Osteoblast (primary cell): ENCODE results near the gene DCDC1. TPM values are rescaled to one million over a fixed set of nuclear protein-coding genes. Genes with fewer than 3 reads are reported as not detected.

ENCODE experiments used
- DNase-seq: peaks from one replicate; pipeline ENCODE4 v3.0.0; 2011; ENCODE audit warnings: low spot score, mixed read lengths; ENCODE audit not compliant: insufficient read length; ENCODE audit errors: missing footprints
- H2AFZ ChIP-seq: 2 replicates; pipeline ENCODE4 v1.6.0; 2011; ENCODE audit warnings: mild to moderate bottlenecking, low read length
- H3K27ac ChIP-seq: 2 replicates; pipeline ENCODE4 v1.5.1; 2011; ENCODE audit warnings: mild to moderate bottlenecking, low read depth, low read length, moderate library complexity
- H3K27me3 ChIP-seq: 2 replicates; pipeline ENCODE4 v1.6.0; 2012; ENCODE audit warnings: mild to moderate bottlenecking, control low read depth, inconsistent platforms, low read length, moderate library complexity; ENCODE audit not compliant: insufficient read depth
- H3K36me3 ChIP-seq: 2 replicates; pipeline ENCODE4 v1.5.1; 2011; ENCODE audit warnings: mild to moderate bottlenecking, low read length, control low read depth, moderate library complexity; ENCODE audit not compliant: insufficient read depth
- H3K4me1 ChIP-seq: 2 replicates; pipeline ENCODE4 v1.5.1; 2011; ENCODE audit warnings: mild to moderate bottlenecking, low read length, control low read depth, moderate library complexity; ENCODE audit not compliant: insufficient read depth
- H3K4me2 ChIP-seq: 2 replicates; pipeline ENCODE4 v1.6.0; 2011; ENCODE audit warnings: mild to moderate bottlenecking, low read length; ENCODE audit not compliant: insufficient read depth
- H3K4me3 ChIP-seq: fragments of 200-600 bp; sonication (generic); 3 replicates; pipeline ENCODE4 v1.5.1; 2012; ENCODE audit warnings: mild to moderate bottlenecking, low read length, inconsistent platforms; ENCODE audit not compliant: insufficient read depth
- H3K79me2 ChIP-seq: 2 replicates; pipeline ENCODE4 v1.6.0; 2012; ENCODE audit warnings: mild to moderate bottlenecking, low read length, control low read depth, inconsistent platforms; ENCODE audit not compliant: insufficient read depth
- H3K9me3 ChIP-seq: 2 replicates; pipeline ENCODE4 v1.5.1; 2011; ENCODE audit warnings: low read depth, low read length, control low read depth
- H4K20me1 ChIP-seq: 2 replicates; pipeline ENCODE4 v1.6.0; 2012; ENCODE audit warnings: mild to moderate bottlenecking, low read length, control low read depth; ENCODE audit not compliant: insufficient read depth
- total RNA-seq: library from RNA; depleted of rRNA; stranded (reverse); fragments of >200 nt; gene quantifications from 2 replicates; pipeline ENCODE4 v1.2.3, GENCODE V29; 2012
- TF ChIP-seq, protein P1 (sequence below): IDR thresholded peaks from 2 replicates; pipeline ENCODE4 v1.5.1; 2011; ENCODE audit warnings: mild to moderate bottlenecking, low read depth, low read length, moderate library complexity; ENCODE audit errors: extremely low read depth

DCDC1 gene
- total RNA-seq, 1 donor: 1.1 TPM

- Histone ChIP-seq H3K36me3 (no peaks in the 10 kb centered on the region), H3K27ac (no peak overlapping the region), H4K20me1 (no peaks in the 10 kb centered on the region), H3K9me3 (no peaks in the 10 kb centered on the region), H3K4me1 (no peaks in the 10 kb centered on the region), H3K27me3 (no peaks in the 10 kb centered on the region), H3K79me2 (no peaks in the 10 kb centered on the region), H3K4me2 (no peak overlapping the region), H3K4me3 (no peak overlapping the region), H2AFZ (no peak overlapping the region)
- DNase-seq: no peak
- TF ChIP-seq, protein P1, sequence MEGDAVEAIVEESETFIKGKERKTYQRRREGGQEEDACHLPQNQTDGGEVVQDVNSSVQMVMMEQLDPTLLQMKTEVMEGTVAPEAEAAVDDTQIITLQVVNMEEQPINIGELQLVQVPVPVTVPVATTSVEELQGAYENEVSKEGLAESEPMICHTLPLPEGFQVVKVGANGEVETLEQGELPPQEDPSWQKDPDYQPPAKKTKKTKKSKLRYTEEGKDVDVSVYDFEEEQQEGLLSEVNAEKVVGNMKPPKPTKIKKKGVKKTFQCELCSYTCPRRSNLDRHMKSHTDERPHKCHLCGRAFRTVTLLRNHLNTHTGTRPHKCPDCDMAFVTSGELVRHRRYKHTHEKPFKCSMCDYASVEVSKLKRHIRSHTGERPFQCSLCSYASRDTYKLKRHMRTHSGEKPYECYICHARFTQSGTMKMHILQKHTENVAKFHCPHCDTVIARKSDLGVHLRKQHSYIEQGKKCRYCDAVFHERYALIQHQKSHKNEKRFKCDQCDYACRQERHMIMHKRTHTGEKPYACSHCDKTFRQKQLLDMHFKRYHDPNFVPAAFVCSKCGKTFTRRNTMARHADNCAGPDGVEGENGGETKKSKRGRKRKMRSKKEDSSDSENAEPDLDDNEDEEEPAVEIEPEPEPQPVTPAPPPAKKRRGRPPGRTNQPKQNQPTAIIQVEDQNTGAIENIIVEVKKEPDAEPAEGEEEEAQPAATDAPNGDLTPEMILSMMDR: no peak
Observed at GRCh38 chr11:31114442-31114841, 255.1 kb downstream of the DCDC1 start.

- DNase-seq: no peak
- Histone ChIP-seq H3K27ac (no peak overlapping the region), H3K36me3 (no peaks in the 10 kb centered on the region), H4K20me1 (no peaks in the 10 kb centered on the region), H2AFZ (no peak overlapping the region), H3K27me3 (no peaks in the 10 kb centered on the region), H3K9me3 (no peaks in the 10 kb centered on the region), H3K4me2 (no peak overlapping the region), H3K4me3 (no peak overlapping the region), H3K79me2 (no peaks in the 10 kb centered on the region), H3K4me1 (no peaks in the 10 kb centered on the region)
- TF ChIP-seq, protein P1: no peak
Observed at GRCh38 chr11:31110830-31111229, 258.7 kb downstream of the DCDC1 start.

GRCh38 chr11:31109446-31109845 lies 260.1 kb downstream of the DCDC1 start:
- Histone ChIP-seq H3K4me3 (no peak overlapping the region), H3K4me1 (no peaks in the 10 kb centered on the region), H3K9me3 (no peaks in the 10 kb centered on the region), H3K27ac (no peak overlapping the region), H4K20me1 (no peaks in the 10 kb centered on the region), H3K79me2 (no peaks in the 10 kb centered on the region), H3K36me3 (no peaks in the 10 kb centered on the region), H3K4me2 (no peak overlapping the region), H2AFZ (no peak overlapping the region), H3K27me3 (no peaks in the 10 kb centered on the region)
- TF ChIP-seq, protein P1: no peak
- DNase-seq: no peak

- no peaks in the 10 kb centered on the region for H3K4me1 ChIP-seq
Observed at GRCh38 chr11:31107649-31108048, 261.9 kb downstream of the DCDC1 start.

More at GRCh38 chr11:31107649-31108048, 261.9 kb downstream of the DCDC1 start:
- DNase-seq: no peak
- Histone ChIP-seq H3K4me2 (no peak overlapping the region), H3K79me2 (no peaks in the 10 kb centered on the region), H3K4me3 (no peak overlapping the region), H2AFZ (no peak overlapping the region), H3K27me3 (no peaks in the 10 kb centered on the region), H3K27ac (no peak overlapping the region), H4K20me1 (no peaks in the 10 kb centered on the region), H3K9me3 (no peaks in the 10 kb centered on the region), H3K36me3 (no peaks in the 10 kb centered on the region)
- TF ChIP-seq, protein P1: no peak
